ENCODE measurements around the gene ZNF652. TPM values are rescaled to one million over a fixed set of nuclear protein-coding genes. Genes with fewer than 3 reads are reported as not detected.

Gene ZNF652
- total RNA-seq: 8.6 and 12.5 TPM in 2 replicates

GRCh38 chr17:49361902-49362722, at the start of gene ZNF652:
Gene ZNF652 (minus strand): TSS chr17:49362250. CDS start chr17:49317725, 44,525 bp downstream.
- peak; percentile 63 to 88 for DNase-seq (ENCODE audit: low read depth in 2 of 2)

DNA sequence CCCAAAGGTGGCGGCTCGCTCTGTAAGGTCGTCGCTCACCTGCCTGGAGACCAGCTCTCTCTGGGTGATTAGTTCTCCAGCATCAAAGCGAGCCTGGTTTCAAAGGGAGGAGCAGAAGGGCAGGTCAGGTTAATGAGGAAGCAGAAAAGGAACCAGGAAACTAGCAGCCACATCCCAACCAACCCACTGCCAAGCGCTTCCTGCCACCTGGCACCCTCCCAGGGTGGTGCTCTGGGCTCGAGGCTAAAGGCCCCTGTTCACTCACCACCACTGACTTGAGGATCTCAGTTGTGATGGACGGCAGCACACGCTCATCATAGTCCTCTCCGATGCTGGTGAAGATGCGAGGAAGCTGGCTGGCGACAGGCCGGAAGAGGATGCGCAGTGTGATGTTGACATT, 47.0 kb upstream of the ZNF652 start:
- DNase-seq (ENCODE audit: low read depth in 2 of 2): no peak

GRCh38 chr17:49407981-49408501, 46.0 kb upstream of the ZNF652 start:
- peak; percentile 25 to 68 for DNase-seq (ENCODE audit: low read depth in 2 of 2)

DNA sequence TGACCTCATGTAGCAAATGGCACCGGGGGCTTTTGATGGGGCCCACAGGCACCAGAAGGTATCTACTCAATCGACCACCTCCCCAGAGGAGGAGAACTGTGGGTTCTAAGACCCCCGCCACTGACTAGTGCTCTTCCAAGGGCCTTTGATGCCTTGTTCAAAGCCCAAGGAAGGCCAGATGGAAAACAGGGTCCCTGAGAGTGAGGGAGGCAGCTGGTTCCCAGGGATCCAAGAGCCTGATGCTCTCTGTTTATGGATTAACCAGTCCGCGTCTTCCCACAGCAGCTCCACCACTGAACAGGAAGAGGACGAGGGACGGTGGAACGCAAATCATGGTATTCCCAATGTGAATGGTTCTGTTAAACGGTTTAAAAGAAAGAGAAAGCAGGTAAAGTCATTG, 45.0 kb upstream of the ZNF652 start:
- no peak for DNase-seq (ENCODE audit: low read depth in 2 of 2)

GRCh38 chr17:49406421-49407061, 44.5 kb upstream of the ZNF652 start:
- DNase-seq (ENCODE audit: low read depth in 2 of 2): no peak

GRCh38 chr17:49404906-49405305, 42.9 kb upstream of the ZNF652 start:
- no peak for DNase-seq (ENCODE audit: low read depth in 2 of 2)

- DNase-seq (ENCODE audit: low read depth in 2 of 2): no peak
Measured at GRCh38 chr17:49404361-49404760, 42.3 kb upstream of the ZNF652 start.

GRCh38 chr17:49403514-49404289, 41.7 kb upstream of the ZNF652 start:
- no peak for DNase-seq (ENCODE audit: low read depth in 2 of 2)

- no peak for DNase-seq (ENCODE audit: low read depth in 2 of 2)
Measured at GRCh38 chr17:49402706-49403105, 40.7 kb upstream of the ZNF652 start.

DNA sequence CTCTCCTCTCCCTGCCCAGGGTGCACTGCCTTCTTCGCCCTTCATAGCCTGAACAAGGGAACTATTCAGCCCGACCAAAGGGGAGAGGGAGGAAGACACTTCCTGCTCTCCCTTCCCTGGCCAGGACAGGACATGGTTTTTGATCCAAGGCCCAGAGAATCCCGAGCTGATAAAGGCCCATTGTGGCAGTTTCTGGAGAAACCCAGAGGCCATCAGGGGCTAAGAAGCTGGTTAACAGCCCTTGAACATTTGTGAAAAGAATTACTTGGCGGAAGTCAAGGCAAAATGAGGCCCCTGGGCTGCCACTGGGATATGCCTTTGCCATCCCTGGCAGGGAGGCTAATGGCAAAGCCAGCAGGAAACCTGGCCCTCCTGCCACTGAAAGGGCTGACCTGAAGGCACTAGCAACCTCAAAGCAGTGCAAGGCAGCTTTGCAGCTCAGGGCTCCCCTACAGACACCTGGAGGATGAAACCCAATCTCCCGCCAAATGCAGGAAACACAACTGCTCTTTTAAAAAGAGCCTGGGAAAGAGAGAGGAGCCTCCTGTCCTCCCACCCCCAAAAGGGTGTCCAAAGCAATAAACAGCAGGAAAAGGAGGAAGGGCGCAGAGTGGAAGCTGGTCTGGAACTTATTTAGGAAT, 40.0 kb upstream of the ZNF652 start:
- no peak for DNase-seq (ENCODE audit: low read depth in 2 of 2)

GRCh38 chr17:49399995-49400394, 37.9 kb upstream of the ZNF652 start:
- DNase-seq (ENCODE audit: low read depth in 2 of 2): no peak

DNA sequence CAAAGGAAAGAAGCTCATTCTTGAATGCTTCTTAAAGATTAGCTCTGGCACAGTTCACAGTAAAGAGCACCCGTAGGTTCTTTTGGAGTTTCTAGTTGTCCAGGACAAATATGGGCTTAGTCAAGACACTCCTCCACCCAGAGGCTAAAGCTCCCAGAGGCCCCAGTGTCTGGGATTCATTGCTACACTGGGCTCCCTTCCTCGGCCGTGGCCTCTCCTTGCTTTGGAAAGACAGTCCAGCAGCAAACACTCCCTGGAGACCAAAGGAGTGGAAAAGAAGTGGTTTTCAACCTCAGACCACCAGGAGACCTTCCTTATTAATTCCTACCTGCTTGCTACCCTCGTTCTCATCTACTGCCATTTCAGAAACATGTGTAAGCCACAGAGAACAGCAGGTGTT, 35.5 kb upstream of the ZNF652 start:
- no peak for DNase-seq (ENCODE audit: low read depth in 2 of 2)

GRCh38 chr17:49393491-49394255, 31.6 kb upstream of the ZNF652 start:
- DNase-seq (ENCODE audit: low read depth in 2 of 2): no peak

GRCh38 chr17:49390548-49391324, 28.7 kb upstream of the ZNF652 start:
- peak in 1 of 2 donors; percentile 30 for DNase-seq (ENCODE audit: low read depth in 2 of 2)

GRCh38 chr17:49389514-49390347, 27.7 kb upstream of the ZNF652 start:
- peak in 1 of 2 donors; percentile 10 for DNase-seq (ENCODE audit: low read depth in 2 of 2)

DNA sequence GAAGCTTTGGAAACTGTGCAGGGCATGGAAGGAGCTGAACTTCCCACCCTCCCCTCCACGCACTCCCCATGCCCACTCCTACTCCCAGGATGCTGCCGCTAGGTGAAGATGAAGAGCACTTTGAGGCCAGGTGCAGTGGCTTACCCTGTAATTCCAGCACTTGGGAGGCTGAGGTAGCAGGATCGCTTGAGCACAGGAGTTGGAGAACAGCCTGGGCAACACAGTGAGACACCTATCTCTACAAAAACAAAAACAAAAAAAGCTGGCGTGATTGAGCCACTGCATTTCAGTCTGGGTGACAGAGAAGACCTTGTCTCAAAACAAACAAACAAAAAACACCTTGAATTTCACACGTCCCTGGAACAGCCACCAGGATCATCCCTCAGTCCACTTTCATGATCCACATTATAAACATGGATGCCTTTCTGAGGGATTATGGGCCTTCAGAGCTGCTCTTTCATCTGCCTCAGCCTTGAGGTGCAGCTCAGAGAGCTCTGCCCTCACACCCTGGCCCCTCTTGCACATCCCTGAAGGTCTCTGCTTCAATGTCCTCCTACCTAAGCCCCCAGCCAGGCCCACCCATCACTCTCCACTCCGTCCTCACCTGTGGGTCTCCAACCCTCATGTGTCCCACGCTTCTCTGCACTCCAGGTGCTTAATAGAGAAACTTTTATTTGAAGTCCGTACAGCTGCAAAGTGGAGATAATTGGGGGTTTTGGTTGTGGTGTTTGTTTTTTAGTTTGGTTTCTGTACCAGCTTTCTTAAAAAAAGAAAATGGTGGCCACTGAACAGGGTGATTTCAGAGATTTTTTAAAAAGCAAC, 26.9 kb upstream of the ZNF652 start:
- no peak for DNase-seq (ENCODE audit: low read depth in 2 of 2)

DNA sequence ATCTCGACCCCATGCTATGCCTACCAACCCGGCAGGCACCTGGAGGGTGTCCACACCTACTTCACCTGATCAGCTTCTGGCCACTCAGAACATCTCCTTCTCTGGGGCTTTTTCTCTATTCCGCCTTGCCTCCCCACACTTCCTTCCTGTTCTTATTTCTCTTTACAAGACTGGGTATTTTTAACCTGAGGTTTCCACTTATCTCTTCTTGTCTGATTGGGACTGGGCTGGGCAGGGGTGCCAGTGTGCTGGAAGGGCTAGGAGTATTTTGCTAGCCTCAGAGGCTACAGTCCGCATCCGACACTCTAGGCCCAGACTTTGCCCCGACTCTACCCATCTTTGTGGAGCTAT, 26.2 kb upstream of the ZNF652 start:
- no peak for DNase-seq (ENCODE audit: low read depth in 2 of 2)
